ENCODE measurements around the gene PDGFA. TPM values are rescaled to one million over a fixed set of nuclear protein-coding genes. Genes with fewer than 3 reads are reported as not detected.
A peak's percentile ranks its signal among the peaks of the same experiment; 100 is the strongest.

PDGFA gene
- total RNA-seq, 4 donors from 2014 or later: 16.2 to 41.6 (median 22.0) TPM

GRCh38 chr7:541661-542060 is 22.0 kb upstream of the PDGFA start:
- no peak overlapping the region for H3K4me3 ChIP-seq
- H3K9me3 ChIP-seq: no peaks in the 10 kb centered on the region
- no peaks in the 10 kb centered on the region for H3K36me3 ChIP-seq
- no peak for TF ChIP-seq EP300 (IDR thresholded peaks at IDR 0.05)
- TF ChIP-seq POLR2AphosphoS5 (IDR thresholded peaks at IDR 0.05): no peak
- TF ChIP-seq, protein P1, sequence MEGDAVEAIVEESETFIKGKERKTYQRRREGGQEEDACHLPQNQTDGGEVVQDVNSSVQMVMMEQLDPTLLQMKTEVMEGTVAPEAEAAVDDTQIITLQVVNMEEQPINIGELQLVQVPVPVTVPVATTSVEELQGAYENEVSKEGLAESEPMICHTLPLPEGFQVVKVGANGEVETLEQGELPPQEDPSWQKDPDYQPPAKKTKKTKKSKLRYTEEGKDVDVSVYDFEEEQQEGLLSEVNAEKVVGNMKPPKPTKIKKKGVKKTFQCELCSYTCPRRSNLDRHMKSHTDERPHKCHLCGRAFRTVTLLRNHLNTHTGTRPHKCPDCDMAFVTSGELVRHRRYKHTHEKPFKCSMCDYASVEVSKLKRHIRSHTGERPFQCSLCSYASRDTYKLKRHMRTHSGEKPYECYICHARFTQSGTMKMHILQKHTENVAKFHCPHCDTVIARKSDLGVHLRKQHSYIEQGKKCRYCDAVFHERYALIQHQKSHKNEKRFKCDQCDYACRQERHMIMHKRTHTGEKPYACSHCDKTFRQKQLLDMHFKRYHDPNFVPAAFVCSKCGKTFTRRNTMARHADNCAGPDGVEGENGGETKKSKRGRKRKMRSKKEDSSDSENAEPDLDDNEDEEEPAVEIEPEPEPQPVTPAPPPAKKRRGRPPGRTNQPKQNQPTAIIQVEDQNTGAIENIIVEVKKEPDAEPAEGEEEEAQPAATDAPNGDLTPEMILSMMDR (IDR thresholded peaks at IDR 0.05): no peak
- TF ChIP-seq POLR2A (IDR thresholded peaks at IDR 0.05): no peak
- no peaks in the 10 kb centered on the region for H3K27me3 ChIP-seq
- H3K4me1 ChIP-seq: peaks cover 26% of the 10 kb centered on the region
- no peak overlapping the region for H3K27ac ChIP-seq
- 96% methylated on average over 17 of the region's 17 CpGs for WGBS
- no peak for DNase-seq (ENCODE audit: low spot score in 2 of 2)

DNA sequence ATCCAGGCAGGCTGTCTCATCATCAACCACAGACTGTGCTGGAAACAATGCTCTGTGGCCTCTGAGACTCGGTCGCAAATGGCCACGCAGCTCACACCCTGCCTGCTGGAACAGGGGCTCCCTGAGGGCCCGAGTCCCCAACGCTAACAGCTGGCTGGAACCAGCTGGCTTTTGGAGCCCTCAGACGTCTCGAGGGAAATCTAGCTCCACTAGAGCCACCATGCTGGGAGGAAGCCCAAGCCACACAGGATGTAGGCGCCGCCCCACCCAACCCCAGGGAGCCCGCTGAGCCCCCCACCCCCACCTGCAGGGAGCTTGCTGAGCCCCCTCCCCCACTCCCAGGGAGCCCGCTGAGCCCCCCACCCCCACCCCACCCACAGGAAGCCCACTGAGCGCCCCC is 21.4 kb upstream of the PDGFA start:
- 93% methylated on average over 3 of the region's 12 CpGs for WGBS
- TF ChIP-seq EP300 (IDR thresholded peaks at IDR 0.05): no peak
- H3K4me3 ChIP-seq: no peak overlapping the region
- no peaks in the 10 kb centered on the region for H3K27me3 ChIP-seq
- DNase-seq (ENCODE audit: low spot score in 2 of 2): no peak
- H3K36me3 ChIP-seq: no peaks in the 10 kb centered on the region
- no peak overlapping the region for H3K27ac ChIP-seq
- peaks cover 26% of the 10 kb centered on the region for H3K4me1 ChIP-seq
- no peaks in the 10 kb centered on the region for H3K9me3 ChIP-seq

- Histone ChIP-seq H3K4me3 (no peak overlapping the region), H3K27ac (no peak overlapping the region), H3K27me3 (no peaks in the 10 kb centered on the region), H3K4me1 (peaks cover 26% of the 10 kb centered on the region), H3K9me3 (no peaks in the 10 kb centered on the region), H3K36me3 (no peaks in the 10 kb centered on the region)
- no peak for TF ChIP-seq EP300 (IDR thresholded peaks at IDR 0.05)
- TF ChIP-seq POLR2A (IDR thresholded peaks at IDR 0.05): no peak
- TF ChIP-seq, protein P1 (IDR thresholded peaks at IDR 0.05): no peak
- no peak for TF ChIP-seq POLR2AphosphoS5 (IDR thresholded peaks at IDR 0.05)
- no peak for DNase-seq (ENCODE audit: low spot score in 2 of 2)
- WGBS: 92% methylated on average over 14 of the region's 14 CpGs
These were observed 20.9 kb upstream of the PDGFA start for GRCh38 chr7:540579-540978.

GRCh38 chr7:539731-540411 is 20.2 kb upstream of the PDGFA start:
- Histone ChIP-seq H3K4me1 (peaks cover 26% of the 10 kb centered on the region), H3K9me3 (no peaks in the 10 kb centered on the region), H3K36me3 (no peaks in the 10 kb centered on the region), H3K27ac (no peak overlapping the region), H3K4me3 (no peak overlapping the region), H3K27me3 (no peaks in the 10 kb centered on the region)
- 43% methylated on average over 10 of the region's 17 CpGs for WGBS
- no peak for TF ChIP-seq POLR2A (IDR thresholded peaks at IDR 0.05)
- no peak for TF ChIP-seq EP300 (IDR thresholded peaks at IDR 0.05)
- no peak for TF ChIP-seq POLR2AphosphoS5 (IDR thresholded peaks at IDR 0.05)
- TF ChIP-seq, protein P1 (IDR thresholded peaks at IDR 0.05): no peak
- no peak for DNase-seq (ENCODE audit: low spot score in 2 of 2)

GRCh38 chr7:538764-539685 is 19.4 kb upstream of the PDGFA start:
- 63% methylated on average over 9 of the region's 37 CpGs for WGBS
- Histone ChIP-seq H3K27me3 (no peaks in the 10 kb centered on the region), H3K4me3 (peak overlapping the region; percentile 5), H3K27ac (no peak overlapping the region), H3K9me3 (no peaks in the 10 kb centered on the region), H3K4me1 (peaks cover 26% of the 10 kb centered on the region), H3K36me3 (no peaks in the 10 kb centered on the region)
- no peak for TF ChIP-seq EP300 (IDR thresholded peaks at IDR 0.05)
- DNase-seq (ENCODE audit: low spot score in 2 of 2): no peak
